ENCODE results near the gene USP7.
"Not testable (repeated sequence)": the region's sequence is repeated elsewhere in the genome, so short reads cannot be mapped to it uniquely, and the experiment has no call there.

The USP7 gene

GRCh38 chr16:8855972-8856371 is 107.7 kb downstream of the USP7 start:
- DNase-seq = no peak

GRCh38 chr16:8855051-8855786 is 108.5 kb downstream of the USP7 start:
- no peak for DNase-seq

- DNase-seq = no peak
These were observed 109.3 kb downstream of the USP7 start for GRCh38 chr16:8854298-8854948.

DNA sequence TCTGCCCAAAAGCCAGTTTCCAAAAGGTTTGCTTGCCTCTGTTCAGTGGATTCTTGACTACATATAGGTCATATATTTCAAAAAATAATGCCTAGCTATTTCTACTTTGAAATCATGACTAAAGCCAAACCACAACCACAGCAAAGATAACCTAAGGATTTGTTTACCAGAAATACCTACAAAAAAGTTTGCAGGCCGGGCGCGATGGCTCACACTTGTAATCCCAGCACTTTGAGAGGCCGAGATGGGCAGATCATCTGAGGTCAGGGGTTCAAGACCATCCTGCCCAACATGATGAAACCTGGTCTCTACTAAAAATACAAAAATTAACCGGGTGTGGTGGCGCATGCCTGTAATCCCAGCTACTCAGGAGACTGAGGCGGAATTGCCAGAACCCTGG is 110.1 kb downstream of the USP7 start:
- DNase-seq = no peak

GRCh38 chr16:8853150-8853549 is 110.6 kb downstream of the USP7 start:
- no peak for DNase-seq

- no peak for DNase-seq
These were observed 111.2 kb downstream of the USP7 start for GRCh38 chr16:8852534-8852933.

DNA sequence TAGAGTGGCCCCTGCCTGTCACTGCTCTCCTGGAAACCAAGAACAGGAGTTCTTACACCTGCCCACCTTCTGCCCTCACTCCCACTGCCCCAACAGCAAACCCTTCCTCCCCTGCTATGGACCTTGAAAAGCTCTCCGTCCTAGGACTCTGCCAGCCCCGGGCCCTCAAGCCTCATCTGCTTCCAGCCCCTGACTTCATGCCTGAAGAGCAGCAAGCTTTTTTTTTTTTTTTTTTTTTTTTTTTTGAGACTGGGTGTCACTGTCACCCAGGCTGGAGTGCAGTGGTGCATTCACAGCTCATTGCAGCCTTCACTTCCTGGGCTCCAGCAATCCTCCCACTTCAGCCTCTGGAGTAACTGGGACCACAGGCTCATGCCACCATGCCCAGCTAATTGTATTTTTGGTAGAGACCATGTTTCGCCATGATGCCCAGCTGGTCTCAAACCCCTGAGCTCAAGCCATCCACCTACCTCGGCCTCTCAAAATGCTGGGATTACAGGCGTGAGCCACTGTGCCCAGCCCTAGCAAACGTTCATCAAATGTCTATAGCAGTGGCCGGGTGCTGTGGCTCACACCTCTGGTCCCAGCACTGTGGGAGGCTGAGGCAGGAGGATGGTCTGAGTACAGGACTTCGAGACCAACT is 111.8 kb downstream of the USP7 start:
- DNase-seq = no peak

DNA sequence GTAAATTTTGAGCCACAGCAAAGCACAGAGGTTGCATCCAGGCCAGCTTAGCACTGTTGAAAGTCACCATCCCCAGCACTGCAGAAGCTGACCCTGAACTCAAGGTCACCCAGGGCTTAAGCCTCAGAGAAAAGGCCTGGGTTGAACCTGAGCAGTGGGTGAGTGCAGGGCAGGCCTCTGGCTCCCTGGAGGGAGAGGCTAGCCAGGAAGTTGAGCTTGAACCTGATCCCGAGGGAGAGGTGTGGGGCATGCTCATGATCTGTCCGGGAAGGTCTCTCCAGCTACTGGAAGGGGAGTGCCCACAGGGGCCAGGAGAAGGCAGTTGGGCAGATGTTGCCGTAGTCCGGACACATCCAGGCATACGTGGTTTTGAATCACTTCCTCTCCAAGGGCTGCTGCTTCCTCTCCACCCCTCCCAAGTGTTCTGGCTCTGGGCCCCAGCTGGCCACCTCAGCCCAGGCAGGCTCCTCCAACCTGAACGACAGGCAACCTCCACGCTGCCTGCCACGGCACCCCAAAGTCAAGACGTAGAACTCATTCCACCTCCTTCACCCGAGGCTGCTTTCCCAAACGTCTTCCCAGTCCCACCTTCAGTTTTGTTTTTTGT is 113.3 kb downstream of the USP7 start:
- DNase-seq = no peak

GRCh38 chr16:8849411-8850011 is 114.2 kb downstream of the USP7 start:
- no peak for DNase-seq

DNA sequence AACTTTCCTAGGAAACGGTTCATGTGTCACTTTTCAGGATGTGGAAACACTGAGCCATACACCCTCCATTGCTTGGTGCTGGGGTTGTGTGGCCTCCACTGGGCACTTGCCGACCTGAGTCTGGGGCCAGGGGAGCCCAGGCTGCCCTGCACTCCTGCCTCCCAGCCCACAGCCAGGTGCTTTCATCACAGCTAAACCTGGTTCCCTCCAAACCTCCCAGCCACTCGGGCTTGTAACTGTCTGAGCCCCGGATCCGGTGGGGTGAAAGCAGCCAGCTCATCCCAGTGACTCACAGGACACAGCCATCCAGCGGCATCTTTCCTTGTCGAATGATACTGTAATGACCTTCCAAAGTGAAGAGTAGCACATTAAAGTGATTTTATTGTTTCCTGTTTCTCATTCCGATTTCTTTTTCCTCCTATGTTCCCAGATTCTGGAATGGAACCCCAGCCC is 114.7 kb downstream of the USP7 start:
- DNase-seq = no peak

- DNase-seq = no peak
These were observed 115.3 kb downstream of the USP7 start for GRCh38 chr16:8848231-8848938.

GRCh38 chr16:8847623-8848022 is 116.1 kb downstream of the USP7 start:
- DNase-seq = no peak

DNA sequence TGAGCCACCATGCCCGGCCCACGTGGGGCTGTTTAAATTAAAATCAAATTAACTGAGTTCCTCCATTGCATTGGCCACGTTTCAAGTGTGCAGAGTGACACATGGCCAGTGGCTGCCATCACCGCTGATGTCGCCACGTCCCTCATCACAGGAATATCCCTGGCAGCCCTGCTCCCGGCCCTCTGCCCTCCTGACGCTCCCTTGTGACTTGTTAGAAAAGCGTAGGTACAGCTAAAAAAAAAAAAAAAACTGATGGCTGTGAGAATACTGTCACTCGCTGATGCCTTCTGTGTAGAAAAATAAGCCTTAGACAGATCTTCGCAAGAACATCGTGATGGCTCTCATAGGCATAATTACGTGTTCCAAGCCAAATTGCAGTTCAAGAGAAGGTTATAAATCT is 116.6 kb downstream of the USP7 start:
- DNase-seq = no peak

GRCh38 chr16:8846401-8846932 is 117.2 kb downstream of the USP7 start:
- DNase-seq = no peak

DNA sequence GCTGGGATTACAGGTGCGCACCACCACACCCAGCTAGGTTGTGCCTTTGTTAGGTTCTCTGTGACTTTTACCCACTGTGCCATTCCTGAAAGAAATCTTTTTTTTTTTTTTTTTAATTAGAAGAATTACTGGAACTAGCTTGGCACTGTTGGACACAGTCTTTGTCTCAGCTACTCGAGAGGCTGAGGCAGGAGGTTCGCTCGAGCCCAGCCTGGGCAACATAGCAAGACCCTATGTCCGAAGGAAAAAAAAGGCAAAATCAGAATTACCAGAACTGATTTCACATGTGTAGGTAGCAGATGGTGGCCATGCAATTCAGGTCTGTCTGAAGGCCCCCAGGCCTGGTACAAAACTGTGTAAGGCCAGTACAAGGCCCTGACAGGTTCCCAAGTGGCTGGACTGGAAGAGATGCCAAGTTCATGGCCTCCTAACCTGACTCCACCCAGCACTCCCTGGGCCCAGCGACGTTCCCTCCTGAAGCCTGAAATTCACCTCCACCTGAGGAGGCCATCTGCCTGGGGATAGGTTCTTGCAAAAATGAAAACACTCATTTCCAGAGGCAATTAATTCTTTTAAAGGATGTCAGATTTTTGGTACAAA is 117.9 kb downstream of the USP7 start:
- DNase-seq = no peak

GRCh38 chr16:8843296-8843695 is 120.4 kb downstream of the USP7 start:
- DNase-seq = not testable (repeated sequence)

Measured in NCI-H2081 (cell line).